GM13977 (cell line): ENCODE data around the gene CAMK1.

Experiments
- DNase-seq: peaks from one replicate; pipeline ENCODE4 v3.0.0; 2012; ENCODE audit warnings: low spot score
- in situ Hi-C: fragments of 300-500 bp; cut with MboI; formaldehyde crosslinking; loops from one replicate; pipeline ENCODE4 v1.12.0; 2022; ENCODE audit warnings: low sequenced_read_pairs, low pct_unique_long_range_greater_than_20kb, mixed read lengths, inconsistent platforms; ENCODE audit not compliant: unreplicated experiment
- TF ChIP-seq, protein P1 (sequence below): IDR thresholded peaks from 2 replicates; pipeline ENCODE4 v1.5.1; 2012; ENCODE audit warnings: mild to moderate bottlenecking, control low read depth; ENCODE audit not compliant: insufficient read depth; ENCODE audit errors: extremely low read depth, missing control alignments

CAMK1 gene

DNA sequence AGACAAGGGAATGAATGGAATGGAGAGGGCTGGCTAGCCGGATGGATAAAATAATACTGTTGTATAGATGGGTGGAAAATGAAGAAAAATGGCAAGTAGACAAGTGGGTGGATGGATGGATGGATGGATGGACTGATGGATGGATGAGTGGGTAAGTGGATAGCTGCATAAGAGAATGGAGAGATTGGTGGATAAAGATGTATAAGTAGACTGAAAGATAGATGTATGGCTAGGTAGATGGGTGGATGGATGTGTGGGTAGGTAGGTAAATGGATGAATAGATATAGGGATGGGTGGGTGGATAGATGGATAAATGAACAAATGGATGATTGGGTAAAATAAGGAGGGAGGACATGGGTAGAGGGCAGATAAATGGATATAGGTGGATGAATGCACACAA is 52.2 kb downstream of the CAMK1 start:
- in situ Hi-C loops, result no loop called here
- TF ChIP-seq, protein P1, sequence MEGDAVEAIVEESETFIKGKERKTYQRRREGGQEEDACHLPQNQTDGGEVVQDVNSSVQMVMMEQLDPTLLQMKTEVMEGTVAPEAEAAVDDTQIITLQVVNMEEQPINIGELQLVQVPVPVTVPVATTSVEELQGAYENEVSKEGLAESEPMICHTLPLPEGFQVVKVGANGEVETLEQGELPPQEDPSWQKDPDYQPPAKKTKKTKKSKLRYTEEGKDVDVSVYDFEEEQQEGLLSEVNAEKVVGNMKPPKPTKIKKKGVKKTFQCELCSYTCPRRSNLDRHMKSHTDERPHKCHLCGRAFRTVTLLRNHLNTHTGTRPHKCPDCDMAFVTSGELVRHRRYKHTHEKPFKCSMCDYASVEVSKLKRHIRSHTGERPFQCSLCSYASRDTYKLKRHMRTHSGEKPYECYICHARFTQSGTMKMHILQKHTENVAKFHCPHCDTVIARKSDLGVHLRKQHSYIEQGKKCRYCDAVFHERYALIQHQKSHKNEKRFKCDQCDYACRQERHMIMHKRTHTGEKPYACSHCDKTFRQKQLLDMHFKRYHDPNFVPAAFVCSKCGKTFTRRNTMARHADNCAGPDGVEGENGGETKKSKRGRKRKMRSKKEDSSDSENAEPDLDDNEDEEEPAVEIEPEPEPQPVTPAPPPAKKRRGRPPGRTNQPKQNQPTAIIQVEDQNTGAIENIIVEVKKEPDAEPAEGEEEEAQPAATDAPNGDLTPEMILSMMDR, result no peak
- DNase-seq, result no peak

DNA sequence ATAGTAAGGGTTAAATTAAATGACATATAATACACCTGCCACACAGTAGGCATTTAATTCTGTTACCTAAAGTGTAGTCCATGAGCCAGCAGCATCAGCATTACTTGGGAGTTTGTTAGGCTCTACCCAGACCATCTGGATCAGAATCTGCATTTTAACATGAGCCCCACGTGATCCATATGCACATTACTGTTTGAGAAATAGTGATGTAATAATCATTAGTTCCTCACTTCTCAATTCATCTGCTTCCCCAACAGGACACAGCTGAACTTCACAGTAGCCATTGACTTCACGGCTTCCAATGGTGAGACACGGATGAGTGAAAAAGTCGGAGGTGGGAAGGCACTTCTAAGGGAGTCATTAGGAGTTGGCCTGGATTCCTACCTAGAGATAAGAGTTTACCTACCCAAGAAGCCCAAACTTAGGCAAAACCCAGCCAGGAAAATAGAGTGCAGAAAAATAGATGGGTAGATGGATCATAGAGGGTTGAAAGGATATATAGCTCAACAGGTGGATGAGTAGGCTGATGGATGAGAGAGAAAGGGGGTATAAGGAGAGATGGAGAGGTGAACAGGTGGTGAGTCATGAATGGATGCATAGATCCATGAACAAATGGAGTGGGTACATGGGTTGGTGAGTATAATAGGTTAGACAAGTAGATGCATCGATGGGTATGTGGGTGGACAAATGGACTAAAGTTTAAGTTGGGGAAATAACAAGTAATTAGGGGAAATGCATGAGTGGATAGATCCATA is 52.8 kb downstream of the CAMK1 start:
- DNase-seq, result no peak
- in situ Hi-C loops, result no loop called here
- TF ChIP-seq, protein P1, result no peak

DNA sequence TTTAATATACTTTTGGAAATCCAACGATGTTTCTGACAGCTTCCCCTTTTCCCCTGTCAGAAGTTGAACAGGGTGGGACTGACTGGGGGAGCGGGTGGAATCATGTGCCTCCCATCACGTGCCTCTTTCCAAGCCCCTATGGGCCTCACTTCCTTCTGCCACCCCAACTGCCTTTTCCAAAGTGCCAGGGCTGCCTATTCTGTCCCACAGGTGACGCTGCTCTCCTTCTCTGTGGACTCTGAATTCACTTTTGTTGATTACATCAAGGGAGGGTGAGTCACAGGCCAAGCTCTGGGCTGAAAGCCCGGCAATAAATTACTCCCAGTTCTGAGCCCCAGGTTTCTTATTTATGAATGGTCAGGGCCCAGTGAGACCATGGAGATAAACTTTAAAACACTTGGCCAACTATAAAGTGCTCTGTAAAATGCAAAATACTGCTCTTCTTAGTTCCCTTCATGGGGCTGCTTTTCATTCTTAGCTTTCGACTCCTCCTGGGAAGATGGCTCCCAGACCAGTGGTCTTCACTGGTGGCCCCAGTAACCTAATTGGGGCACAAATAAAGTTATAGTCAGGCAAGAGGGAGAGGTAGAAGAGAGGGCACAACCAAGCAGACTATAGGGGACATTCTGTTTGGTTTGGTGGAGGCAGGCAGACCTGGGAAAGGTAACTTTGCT is 53.8 kb downstream of the CAMK1 start:
- in situ Hi-C loops, result no loop called here
- TF ChIP-seq, protein P1, result peak; percentile 27
- no peak for DNase-seq

DNA sequence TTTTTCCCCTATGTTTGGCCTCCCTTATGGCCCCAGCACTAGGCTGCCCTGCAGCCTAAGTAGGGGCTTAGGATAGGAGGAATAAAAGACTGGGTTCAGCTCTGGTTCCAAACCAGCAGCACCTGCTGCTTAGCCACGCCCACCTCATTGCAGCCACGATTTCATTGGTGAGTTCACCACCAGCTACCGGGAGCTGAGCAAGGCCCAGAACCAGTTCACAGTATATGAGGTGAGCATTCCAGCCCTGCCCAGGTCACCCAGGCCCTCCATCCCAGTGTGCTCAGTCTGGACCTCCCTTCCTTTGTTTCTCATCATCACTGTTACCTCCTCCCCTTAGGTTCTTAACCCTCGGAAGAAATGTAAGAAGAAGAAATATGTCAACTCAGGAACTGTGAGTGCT is 54.6 kb downstream of the CAMK1 start:
- no peak for DNase-seq
- in situ Hi-C loops, result no loop called here
- TF ChIP-seq, protein P1, result no peak

DNA sequence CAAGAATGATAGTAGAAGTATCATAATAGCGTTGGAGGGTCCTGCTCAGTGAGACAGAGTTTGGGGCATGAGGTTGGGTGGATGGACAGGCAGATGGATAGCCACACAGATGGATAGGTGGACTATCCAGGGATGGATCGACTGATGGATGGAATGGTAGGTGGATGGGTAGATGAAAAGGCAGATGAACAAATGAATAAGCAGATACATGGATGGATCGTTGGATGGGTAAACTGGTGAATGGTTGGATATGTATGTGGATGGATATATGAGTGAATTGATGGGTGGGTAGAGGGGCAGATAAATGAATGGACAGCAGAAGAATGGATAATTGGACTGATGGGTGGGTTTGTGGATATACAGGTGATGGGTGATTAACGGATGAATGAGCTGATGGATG is 56.6 kb downstream of the CAMK1 start:
- no peak for DNase-seq
- TF ChIP-seq, protein P1, result no peak
- in situ Hi-C loops, result no loop called here

DNA sequence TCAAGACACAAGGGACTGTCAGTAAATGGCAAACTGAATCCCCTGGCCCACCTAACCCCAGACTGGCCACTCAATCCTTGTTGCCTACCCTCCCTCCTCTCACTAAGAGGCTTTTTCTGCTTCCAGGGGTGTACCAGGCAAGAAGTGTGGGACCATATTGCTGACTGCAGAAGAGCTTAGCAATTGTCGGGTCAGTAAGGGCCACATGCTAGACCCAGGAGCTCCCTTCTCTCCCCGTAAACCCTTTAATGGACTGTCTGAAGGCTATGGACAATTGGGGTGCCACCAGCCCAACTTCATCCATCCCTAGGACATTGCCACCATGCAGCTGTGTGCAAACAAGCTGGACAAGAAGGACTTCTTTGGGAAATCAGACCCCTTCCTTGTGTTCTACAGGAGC is 57.3 kb downstream of the CAMK1 start:
- in situ Hi-C loops, result no loop called here
- TF ChIP-seq, protein P1, result no peak
- no peak for DNase-seq
